Heart left ventricle (tissue), 16 donors: ENCODE measurements around the gene DOCK2. TPM values are rescaled to one million over a fixed set of nuclear protein-coding genes. Genes with fewer than 3 reads are reported as not detected.

Experiments used
- ATAC-seq, 4 donors: fragments of 200-7000 bp; cut with Tn5 transposase; one replicate each; pipeline ENCODE4 v1.9.1; 2020 to 2022; ENCODE audit warnings: moderate library complexity in 4 of 4, mild to moderate bottlenecking in 3 of 4, moderate number of reproducible peaks in 1 of 4
- DNase-seq, 5 donors: peaks; one replicate each; pipeline ENCODE4 v3.0.0-alpha.2; 2020
- H3K27ac ChIP-seq, 12 donors: fragments of 200-600 bp; sonication (generic) in 4 of 12; one replicate each; pipeline versions ENCODE4 v1.5.0 to v1.8.0; 2016 to 2022; ENCODE audit warnings: mild to moderate bottlenecking in 2 of 12
- H3K27me3 ChIP-seq, 9 donors: fragments of 200-600 bp; sonication (generic) in 2 of 9; one replicate each; pipeline versions ENCODE4 v1.5.1 to v1.8.0; 2016 to 2022; ENCODE audit warnings: mild to moderate bottlenecking in 3 of 9
- H3K36me3 ChIP-seq, 9 donors: fragments of 200-600 bp; sonication (generic) in 2 of 9; one replicate each; pipeline versions ENCODE4 v1.5.0 to v1.8.0; 2018 to 2022; ENCODE audit warnings: mild to moderate bottlenecking in 2 of 9
- H3K4me1 ChIP-seq, 12 donors: fragments of 200-600 bp; sonication (generic) in 4 of 12; one replicate each; pipeline versions ENCODE4 v1.5.0 to v1.8.0; 2016 to 2022; ENCODE audit warnings: mild to moderate bottlenecking in 3 of 12
- H3K4me3 ChIP-seq, 12 donors: fragments of 200-600 bp; sonication (generic) in 4 of 12; one replicate each; pipeline versions ENCODE4 v1.5.0 to v1.8.0; 2017 to 2022; ENCODE audit warnings: mild to moderate bottlenecking in 9 of 12, moderate library complexity in 4 of 12
- H3K9me3 ChIP-seq, 12 donors: fragments of 200-600 bp; sonication (generic) in 4 of 12; one replicate each; pipeline versions ENCODE4 v1.5.0 to v1.8.0; 2016 to 2022; ENCODE audit warnings: mild to moderate bottlenecking in 1 of 12
- CTCF ChIP-seq, 12 donors: fragments of 200-600 bp; sonication (generic) in 4 of 12; IDR thresholded peaks; one replicate each; pipeline versions ENCODE4 v1.5.0 to v1.8.0; 2018 to 2022; ENCODE audit warnings: antibody characterized with exemption in 12 of 12, mild to moderate bottlenecking in 5 of 12
- POLR2A ChIP-seq, 2 donors: fragments of 450-650 bp; IDR thresholded peaks; one replicate each; pipeline ENCODE4 v1.6.1; 2017; ENCODE audit warnings: antibody characterized with exemption in 2 of 2, mild to moderate bottlenecking in 2 of 2, moderate library complexity in 2 of 2
- WGBS, 4 donors: extraction: QIAGEN DNeasy Blood & Tissue Kit in 2 of 4; methylation state at CpG; one replicate each; pipeline versions ENCODE4 v1.1.5 to v1.1.7; 2013 to 2018; 5-methylcytosine and 5-hydroxymethylcytosine counted together
- intact Hi-C, 10 donors: fragments of 100-400 bp; cut with DNase I; formaldehyde crosslinking; loops; one replicate each; pipeline versions ENCODE4 v1.11.1 to v1.14.2; 2022
- polyA plus RNA-seq, 2 donors: library from polyadenylated mRNA; stranded (reverse); fragments of 200-250 nt; gene quantifications; one replicate each; pipeline ENCODE4 v1.2.3, GENCODE V29; 2013
- total RNA-seq, 9 donors: library from RNA; depleted of rRNA in 2 of 9; stranded (reverse); fragments of >200 nt in 2 of 9; fragmentation: NEBNext Ultra II Directional in 3 of 9; extraction: Animal tissue kit (Norgen Biotek cat#: 25700) in 3 of 9; gene quantifications; one replicate each; pipeline versions ENCODE4 v1.1.0 to v1.2.4, GENCODE V29; 2016 to 2023
- donor health status: ischemic (EF 13 %, LVEDD 7.1; RV severe dilation, severe dysfunction).
- donor health status: healthy with polysubstance abuse.
- donor health status: DM: no; HTN: yes; CAD: no.
- donor health status: DM: no; HTN: no; CAD: no.
- donor health status: ischemic (EF 25% LVEDD 6.9; RV normal size, moderate dysfunction).
- donor health status: ischemic (EF 25% LVEDD 5.7; RV mildly dilated, moderate dysfunction).
- donor health status: healthy.
- donor health status: DM: yes; HTN: yes; CAD: no.
- donor health status: ischemic (EF 35%, LVEDD 5.7; RV mildly dilated, moderate dysfunction).
- donor health status: nonischemic (EF 11% LVEDD 7.7; RV severe dilation, severe dysfunction).
- donor health status: DM: yes; HTN: yes; CAD: no.
- donor health status: PGD.
- donor health status: ischemic (EF 29% LVEDD 5.4; RV normal size, mild dysfunction).
- donor health status: nonischemic (EF 23%, LVEDD 6.1; RV moderate dilation, normal function).

Gene DOCK2
- total and polyA plus RNA-seq, 11 donors = 0.80 to 59.5 (median 4.6) TPM

GRCh38 chr5:169631360-169631759, 5.7 kb upstream of the DOCK2 start:
- no peak for DNase-seq
- Histone ChIP-seq H3K27me3 (peaks cover 0 to 14% (median 0%) of the 10 kb centered on the region in 9 donors), H3K27ac (no peak overlapping the region), H3K4me1 (peaks cover 0 to 6% (median 0%) of the 10 kb centered on the region in 12 donors), H3K9me3 (peaks cover 0 to 11% (median 0%) of the 10 kb centered on the region in 12 donors), H3K36me3 (no peaks in the 10 kb centered on the region), H3K4me3 (no peak overlapping the region)
- ATAC-seq = no peak
- WGBS, 4 donors = 77 to 88% (median 79%) methylated on average over 4 of the region's 4 CpGs
- intact Hi-C loops = no loop called here
- TF ChIP-seq POLR2A (IDR thresholded peaks at IDR 0.05) (no peak), CTCF (IDR thresholded peaks at IDR 0.05) (no peak)

DNA sequence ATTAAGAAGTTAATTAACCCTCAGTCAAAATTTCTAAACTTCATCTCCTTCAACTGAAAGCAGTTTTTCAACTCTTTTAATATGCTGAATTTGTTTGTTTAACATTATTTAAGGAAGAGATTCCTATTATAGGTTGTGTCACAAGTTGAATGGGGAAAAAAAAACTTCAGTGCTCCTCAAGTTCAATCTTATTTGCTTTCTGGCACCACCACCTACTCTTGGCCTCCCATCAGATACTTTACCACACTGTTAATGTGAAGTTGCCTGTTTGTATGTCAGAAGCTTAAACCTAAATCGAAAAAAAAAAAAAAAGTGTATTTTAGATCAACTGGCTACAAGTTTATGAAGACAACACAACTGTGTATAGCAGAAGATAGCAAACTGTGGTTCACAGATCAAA, 4.1 kb upstream of the DOCK2 start:
- Histone ChIP-seq H3K9me3 (peaks cover 0 to 11% (median 0%) of the 10 kb centered on the region in 12 donors), H3K27ac (no peak overlapping the region), H3K4me3 (no peak overlapping the region), H3K27me3 (peaks cover 0 to 30% (median 16%) of the 10 kb centered on the region in 9 donors), H3K36me3 (no peaks in the 10 kb centered on the region), H3K4me1 (peaks cover 0 to 10% (median 0%) of the 10 kb centered on the region in 12 donors)
- DNase-seq (no peak), ATAC-seq (no peak)
- intact Hi-C loops = no loop called here
- 59 to 75% (median 68%) methylated on average over 1 of the region's 1 CpG for WGBS, 4 donors
- TF ChIP-seq CTCF (IDR thresholded peaks at IDR 0.05) (no peak), POLR2A (IDR thresholded peaks at IDR 0.05) (no peak)

DNA sequence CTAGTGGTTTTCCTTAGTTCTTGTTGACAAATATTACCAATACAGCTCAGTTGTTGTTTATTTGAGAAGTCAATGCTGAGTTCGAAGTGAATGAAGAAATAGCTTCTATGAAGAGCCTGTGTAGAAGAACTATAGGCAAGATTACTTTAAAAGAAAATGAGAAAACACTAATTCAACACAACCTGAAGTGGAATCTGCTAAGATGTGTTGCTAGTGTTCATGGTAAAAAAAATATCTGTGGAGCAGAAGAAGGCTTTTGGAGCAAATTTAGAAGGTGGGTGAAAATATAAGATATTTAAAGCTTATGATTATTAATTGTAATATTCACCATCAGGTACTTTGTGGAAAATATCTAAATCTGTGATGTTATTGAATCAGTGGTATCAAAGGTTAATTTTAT, 2.5 kb upstream of the DOCK2 start:
- no peak overlapping the region for H3K4me3 ChIP-seq
- H3K27ac ChIP-seq = no peak overlapping the region
- DNase-seq (no peak), ATAC-seq (no peak)
- H3K36me3 ChIP-seq = no peaks in the 10 kb centered on the region
- H3K4me1 ChIP-seq = peaks cover 0 to 23% (median 0%) of the 10 kb centered on the region in 12 donors
- no peak for TF ChIP-seq POLR2A (IDR thresholded peaks at IDR 0.05)
- TF ChIP-seq CTCF (IDR thresholded peaks at IDR 0.05) = no peak
- peaks cover 0 to 32% (median 16%) of the 10 kb centered on the region in 9 donors for H3K27me3 ChIP-seq
- intact Hi-C loops = no loop called here
- 72 to 85% (median 74%) methylated on average over 1 of the region's 1 CpG for WGBS, 4 donors
- H3K9me3 ChIP-seq = peaks cover 0 to 16% (median 4%) of the 10 kb centered on the region in 12 donors

GRCh38 chr5:169635936-169636335, 1.1 kb upstream of the DOCK2 start:
- 52 to 69% (median 63%) methylated on average over 1 of the region's 1 CpG for WGBS, 4 donors
- Histone ChIP-seq H3K36me3 (no peaks in the 10 kb centered on the region), H3K4me1 (peaks cover 0 to 35% (median 0%) of the 10 kb centered on the region in 12 donors), H3K4me3 (no peak overlapping the region), H3K9me3 (peaks cover 0 to 22% (median 5%) of the 10 kb centered on the region in 12 donors), H3K27ac (peak overlapping the region in 1 of 12 donors; percentile 91), H3K27me3 (peaks cover 0 to 32% (median 16%) of the 10 kb centered on the region in 9 donors)
- TF ChIP-seq CTCF (IDR thresholded peaks at IDR 0.05) (no peak), POLR2A (IDR thresholded peaks at IDR 0.05) (no peak)
- DNase-seq = no peak
- no peak for ATAC-seq
- intact Hi-C loops = no loop called here
